ENCODE data around the gene CDYL2. TPM values are rescaled to one million over a fixed set of nuclear protein-coding genes. Genes with fewer than 3 reads are reported as not detected.
"Not testable (repeated sequence)": the region's sequence is repeated elsewhere in the genome, so short reads cannot be mapped to it uniquely, and the experiment has no call there.

The CDYL2 gene
- total RNA-seq, 1 donor from 2014 or later, result 1.8 TPM

GRCh38 chr16:80655751-80656150 is 148.6 kb downstream of the CDYL2 start:
- no peak for TF ChIP-seq CTCF (IDR thresholded peaks at IDR 0.05)
- Mint-ChIP-seq H3K27me3 (ENCODE audit: unreplicated experiment) (no peaks in the 10 kb centered on the region), H3K9me3 (ENCODE audit: unreplicated experiment) (peaks cover 11% of the 10 kb centered on the region), H3K4me3 (ENCODE audit: unreplicated experiment) (no peak overlapping the region), H3K36me3 (ENCODE audit: unreplicated experiment) (no peaks in the 10 kb centered on the region), H3K27ac (ENCODE audit: unreplicated experiment) (no peak overlapping the region), H3K4me1 (ENCODE audit: unreplicated experiment) (no peaks in the 10 kb centered on the region)
- DNase-seq (ENCODE audit: extremely low spot score, unreplicated experiment), result no peak

GRCh38 chr16:80654094-80654862 is 150.1 kb downstream of the CDYL2 start:
- H3K27ac Mint-ChIP-seq (ENCODE audit: unreplicated experiment), result no peak overlapping the region

DNA sequence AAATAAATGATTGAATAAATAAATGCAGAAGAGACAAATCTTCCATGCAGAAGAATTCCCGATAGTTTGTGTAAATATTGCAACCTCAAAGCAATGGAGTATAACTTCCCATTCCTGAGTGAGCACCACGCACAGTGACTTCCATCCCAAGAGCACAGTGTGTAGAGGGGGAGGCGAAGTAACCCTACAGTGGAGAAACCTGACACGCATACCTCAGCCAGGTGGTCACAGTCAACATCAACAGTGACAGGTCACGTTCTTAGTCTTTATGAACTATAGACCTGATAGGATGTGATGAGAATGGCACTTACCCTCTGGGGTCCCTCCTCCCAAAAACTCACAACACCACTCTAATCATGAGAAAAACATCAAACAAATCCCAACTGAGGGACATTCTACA is 152.0 kb downstream of the CDYL2 start:
- no peak for TF ChIP-seq CTCF (IDR thresholded peaks at IDR 0.05)
- H3K4me3 Mint-ChIP-seq (ENCODE audit: unreplicated experiment), result no peak overlapping the region
- no peak for DNase-seq (ENCODE audit: extremely low spot score, unreplicated experiment)
- no peak overlapping the region for H3K27ac Mint-ChIP-seq (ENCODE audit: unreplicated experiment)
- no peaks in the 10 kb centered on the region for H3K27me3 Mint-ChIP-seq (ENCODE audit: unreplicated experiment)
- no peaks in the 10 kb centered on the region for H3K4me1 Mint-ChIP-seq (ENCODE audit: unreplicated experiment)
- H3K9me3 Mint-ChIP-seq (ENCODE audit: unreplicated experiment), result peaks cover 18% of the 10 kb centered on the region
- H3K36me3 Mint-ChIP-seq (ENCODE audit: unreplicated experiment), result no peaks in the 10 kb centered on the region

More at GRCh38 chr16:80654094-80654862, 150.1 kb downstream of the CDYL2 start:
- no peak for TF ChIP-seq CTCF (IDR thresholded peaks at IDR 0.05)
- Mint-ChIP-seq H3K9me3 (ENCODE audit: unreplicated experiment) (peaks cover 5% of the 10 kb centered on the region), H3K27me3 (ENCODE audit: unreplicated experiment) (no peaks in the 10 kb centered on the region), H3K4me1 (ENCODE audit: unreplicated experiment) (no peaks in the 10 kb centered on the region), H3K4me3 (ENCODE audit: unreplicated experiment) (no peak overlapping the region), H3K36me3 (ENCODE audit: unreplicated experiment) (no peaks in the 10 kb centered on the region)
- no peak for DNase-seq (ENCODE audit: extremely low spot score, unreplicated experiment)

DNA sequence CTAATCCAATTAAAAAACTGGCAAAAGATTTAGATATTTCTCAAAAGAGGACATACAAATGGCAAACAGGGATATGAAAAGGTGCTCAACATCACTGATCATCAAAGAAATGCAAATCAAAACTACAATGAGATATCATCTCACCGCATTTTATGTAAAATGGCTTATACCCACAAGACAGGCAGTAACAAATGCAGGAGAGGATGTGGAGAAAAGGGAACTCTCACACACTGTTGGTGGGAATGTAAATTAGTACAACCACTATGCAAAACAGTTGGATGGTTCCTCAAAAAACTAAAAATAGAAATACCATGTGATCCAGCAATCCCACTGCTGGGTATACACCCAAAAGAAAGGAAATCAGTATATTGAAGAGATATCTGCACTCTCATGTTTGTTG is 154.1 kb downstream of the CDYL2 start:
- DNase-seq (ENCODE audit: extremely low spot score, unreplicated experiment); H3K27ac Mint-ChIP-seq (ENCODE audit: unreplicated experiment): not testable (repeated sequence)

DNA sequence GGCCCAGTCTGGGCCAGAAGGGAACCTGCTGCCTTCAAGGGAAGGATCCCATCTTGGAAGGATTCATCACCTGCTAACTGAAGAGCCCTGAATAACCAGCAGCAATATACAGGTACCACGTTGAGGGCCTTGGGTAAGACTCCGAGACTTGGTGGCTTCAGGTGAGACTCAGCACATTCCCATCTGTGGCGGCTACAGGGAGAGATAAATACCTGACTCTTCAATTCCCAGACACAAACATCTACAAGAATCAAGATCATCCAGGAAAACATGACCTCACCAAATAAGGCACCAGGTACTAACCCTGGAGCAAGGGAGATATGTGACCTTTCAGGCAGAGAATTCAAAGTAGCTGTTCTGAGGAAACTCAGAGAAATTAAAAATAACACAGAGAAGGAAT is 164.1 kb downstream of the CDYL2 start:
- no peaks in the 10 kb centered on the region for H3K27me3 Mint-ChIP-seq (ENCODE audit: unreplicated experiment)
- no peak overlapping the region for H3K4me3 Mint-ChIP-seq (ENCODE audit: unreplicated experiment)
- H3K9me3 Mint-ChIP-seq (ENCODE audit: unreplicated experiment), result peaks cover 28% of the 10 kb centered on the region
- H3K4me1 Mint-ChIP-seq (ENCODE audit: unreplicated experiment), result no peaks in the 10 kb centered on the region
- H3K36me3 Mint-ChIP-seq (ENCODE audit: unreplicated experiment), result no peaks in the 10 kb centered on the region
- H3K27ac Mint-ChIP-seq (ENCODE audit: unreplicated experiment), result no peak overlapping the region
- no peak for TF ChIP-seq CTCF (IDR thresholded peaks at IDR 0.05)
- no peak for DNase-seq (ENCODE audit: extremely low spot score, unreplicated experiment)

More for the DNA sequence above, 154.1 kb downstream of the CDYL2 start:
- peaks cover 21% of the 10 kb centered on the region for H3K9me3 Mint-ChIP-seq (ENCODE audit: unreplicated experiment)
- H3K4me3 Mint-ChIP-seq (ENCODE audit: unreplicated experiment); H3K36me3 Mint-ChIP-seq (ENCODE audit: unreplicated experiment); H3K27me3 Mint-ChIP-seq (ENCODE audit: unreplicated experiment); H3K4me1 Mint-ChIP-seq (ENCODE audit: unreplicated experiment): not testable (repeated sequence)

Data from osteocyte (in vitro differentiated cells).